Mucosa of descending colon (tissue), 3 donors: ENCODE data around the gene LCNL1. TPM values are rescaled to one million over a fixed set of nuclear protein-coding genes. Genes with fewer than 3 reads are reported as not detected.
"Not testable (repeated sequence)": the region's sequence is repeated elsewhere in the genome, so short reads cannot be mapped to it uniquely, and the experiment has no call there.

Experiments used
- ATAC-seq: fragments of 200-7000 bp; cut with Tn5 transposase; one replicate; pipeline ENCODE4 v1.9.1; 2020; ENCODE audit warnings: mild to moderate bottlenecking, moderate library complexity
- DNase-seq, 3 donors: peaks; one replicate each; pipeline ENCODE4 v3.0.0-alpha.2; 2020
- H3K36me3 ChIP-seq: fragments of 200-600 bp; one replicate; pipeline ENCODE4 v1.8.0; 2021; ENCODE audit warnings: low read depth, mild to moderate bottlenecking
- H3K4me1 ChIP-seq: fragments of 200-600 bp; one replicate; pipeline ENCODE4 v1.8.0; 2021; ENCODE audit warnings: low read depth, mild to moderate bottlenecking
- H3K4me3 ChIP-seq: fragments of 200-600 bp; one replicate; pipeline ENCODE4 v1.8.0; 2021; ENCODE audit warnings: mild to moderate bottlenecking
- H3K9me3 ChIP-seq: fragments of 200-600 bp; one replicate; pipeline ENCODE4 v1.8.0; 2021; ENCODE audit warnings: mild to moderate bottlenecking
- intact Hi-C, 2 donors: fragments of 100-400 bp; cut with DNase I in 1 of 2; cut with micrococcal nuclease in 1 of 2; formaldehyde crosslinking; loops; one replicate each; pipeline versions ENCODE4 v1.11.0 to v1.11.1; 2022; cut with DNase I, micrococcal nuclease
- total RNA-seq, 3 donors: library from RNA; stranded (reverse); fragmentation: NEBNext Ultra II Directional in 2 of 3; extraction: Animal tissue kit (Norgen Biotek cat#: 25700) in 2 of 3; gene quantifications; one replicate each; pipeline versions ENCODE4 v1.2.1 to v1.2.4, GENCODE V29; 2021 to 2023
- TF ChIP-seq, protein P1 (sequence below): fragments of 200-600 bp; IDR thresholded peaks from one replicate; pipeline ENCODE4 v1.8.0; 2022; ENCODE audit warnings: antibody characterized with exemption, mild to moderate bottlenecking
- donor health status: DM: no; HTN: no; CAD: no; lungs with moderate emphysema.
- donor health status: DM: no; HTN: no; CAD: no.
- donor health status: DM: no; HTN: yes; CAD: no.

Gene LCNL1
- total RNA-seq, 3 donors from 2014 or later: 0.17 to 0.76 TPM; not detected in 1

DNA sequence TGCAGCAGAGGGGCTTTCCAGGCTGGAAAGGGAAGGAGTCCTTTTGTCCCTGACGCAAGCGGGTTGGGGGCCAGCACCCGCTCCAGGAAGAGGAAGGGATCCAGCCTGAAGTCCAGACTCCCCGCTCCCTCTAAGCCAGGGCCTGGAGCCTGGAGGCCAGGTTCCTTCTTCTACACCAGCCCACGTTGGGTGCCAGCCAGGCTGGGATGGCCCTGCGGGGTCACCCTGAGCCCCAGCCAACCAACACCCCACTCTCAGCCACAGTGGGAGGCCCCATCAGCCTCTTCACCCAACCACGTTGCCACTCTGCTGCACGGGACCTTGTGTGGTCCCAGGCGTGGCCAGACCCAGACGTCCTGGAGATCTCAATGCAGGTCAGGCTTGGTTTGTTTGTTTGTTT lies 50.1 kb downstream of the LCNL1 start:
- TF ChIP-seq, protein P1, sequence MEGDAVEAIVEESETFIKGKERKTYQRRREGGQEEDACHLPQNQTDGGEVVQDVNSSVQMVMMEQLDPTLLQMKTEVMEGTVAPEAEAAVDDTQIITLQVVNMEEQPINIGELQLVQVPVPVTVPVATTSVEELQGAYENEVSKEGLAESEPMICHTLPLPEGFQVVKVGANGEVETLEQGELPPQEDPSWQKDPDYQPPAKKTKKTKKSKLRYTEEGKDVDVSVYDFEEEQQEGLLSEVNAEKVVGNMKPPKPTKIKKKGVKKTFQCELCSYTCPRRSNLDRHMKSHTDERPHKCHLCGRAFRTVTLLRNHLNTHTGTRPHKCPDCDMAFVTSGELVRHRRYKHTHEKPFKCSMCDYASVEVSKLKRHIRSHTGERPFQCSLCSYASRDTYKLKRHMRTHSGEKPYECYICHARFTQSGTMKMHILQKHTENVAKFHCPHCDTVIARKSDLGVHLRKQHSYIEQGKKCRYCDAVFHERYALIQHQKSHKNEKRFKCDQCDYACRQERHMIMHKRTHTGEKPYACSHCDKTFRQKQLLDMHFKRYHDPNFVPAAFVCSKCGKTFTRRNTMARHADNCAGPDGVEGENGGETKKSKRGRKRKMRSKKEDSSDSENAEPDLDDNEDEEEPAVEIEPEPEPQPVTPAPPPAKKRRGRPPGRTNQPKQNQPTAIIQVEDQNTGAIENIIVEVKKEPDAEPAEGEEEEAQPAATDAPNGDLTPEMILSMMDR: no peak
- Histone ChIP-seq H3K36me3 (no peaks in the 10 kb centered on the region), H3K9me3 (no peaks in the 10 kb centered on the region), H3K4me1 (peaks cover 38% of the 10 kb centered on the region), H3K4me3 (no peak overlapping the region)
- ATAC-seq (no peak), DNase-seq (peak in 1 of 3 donors; percentile 76)
- intact Hi-C loops: loop anchor here in 1 of 2 donors (5.0 kb wide), 1 partner anchor 251 kb away; no protein-coding TSS in a partner anchor

DNA sequence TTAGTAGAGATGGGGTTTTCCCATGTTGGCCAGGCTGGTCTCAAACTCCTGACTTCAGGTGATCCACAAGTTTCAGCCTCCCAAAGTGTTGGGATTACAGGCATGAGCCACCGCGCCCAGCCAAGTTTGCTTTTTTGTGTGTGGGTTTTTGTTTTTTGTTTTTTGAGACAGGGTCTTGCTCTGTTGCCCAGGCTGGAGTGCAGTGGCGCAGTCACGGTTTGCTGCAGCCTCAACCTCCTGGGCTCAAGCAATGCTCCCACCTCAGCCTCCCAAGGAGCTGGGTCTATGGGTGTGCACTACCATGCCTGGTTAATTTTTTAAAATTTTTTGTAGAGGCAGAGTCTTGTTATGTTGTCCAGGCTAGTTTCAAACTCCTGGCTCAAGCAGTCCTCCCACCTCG lies 50.7 kb downstream of the LCNL1 start:
- not testable (repeated sequence) for H3K36me3 ChIP-seq, ATAC-seq, H3K9me3 ChIP-seq, H3K4me3 ChIP-seq, DNase-seq
- intact Hi-C loops: loop anchor here in 1 of 2 donors (5.0 kb wide), 1 partner anchor 251 kb away; no protein-coding TSS in a partner anchor
- peaks cover 37% of the 10 kb centered on the region for H3K4me1 ChIP-seq

DNA sequence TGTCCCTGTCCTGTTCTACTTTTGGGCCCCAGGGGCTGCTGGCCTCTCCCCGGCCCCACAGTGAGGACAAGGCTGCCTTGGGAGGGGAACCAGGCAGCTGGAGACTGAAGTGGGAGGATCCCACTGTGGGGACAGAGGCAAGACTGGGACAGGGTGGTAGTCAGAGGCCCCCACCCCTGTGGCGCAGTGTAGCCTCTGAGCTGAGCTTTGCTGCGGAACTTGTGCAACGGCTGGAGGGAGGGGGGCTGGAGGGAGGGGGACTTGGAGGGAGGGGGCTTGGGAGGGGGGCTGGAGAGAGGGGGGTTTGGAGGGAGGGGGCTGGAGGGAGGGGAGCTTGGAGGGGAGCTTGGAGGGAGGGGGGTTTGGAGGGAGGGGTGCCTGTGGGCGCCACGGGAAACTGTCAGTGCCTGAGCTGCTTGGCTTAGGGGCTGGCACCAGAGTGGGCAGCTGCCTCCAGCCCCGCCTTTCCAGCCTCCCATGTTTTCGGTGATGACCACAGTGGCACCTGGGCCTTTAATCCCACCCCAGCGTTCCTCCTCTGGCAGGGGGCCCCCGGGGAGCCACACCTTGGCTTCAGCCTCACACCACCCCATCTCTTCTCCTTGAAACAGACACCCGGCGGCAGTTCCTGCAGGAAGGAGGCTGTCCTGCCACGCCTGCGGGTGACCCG lies 51.4 kb downstream of the LCNL1 start:
- intact Hi-C loops: loop anchor here in 1 of 2 donors (5.0 kb wide), 1 partner anchor 252 kb away; no protein-coding TSS in a partner anchor
- DNase-seq (peak in 2 of 3 donors; percentile 69 to 85), ATAC-seq (peak; percentile 64)
- Histone ChIP-seq H3K4me1 (peaks cover 30% of the 10 kb centered on the region), H3K36me3 (no peaks in the 10 kb centered on the region), H3K9me3 (no peaks in the 10 kb centered on the region), H3K4me3 (no peak overlapping the region)
- TF ChIP-seq, protein P1: no peak

DNA sequence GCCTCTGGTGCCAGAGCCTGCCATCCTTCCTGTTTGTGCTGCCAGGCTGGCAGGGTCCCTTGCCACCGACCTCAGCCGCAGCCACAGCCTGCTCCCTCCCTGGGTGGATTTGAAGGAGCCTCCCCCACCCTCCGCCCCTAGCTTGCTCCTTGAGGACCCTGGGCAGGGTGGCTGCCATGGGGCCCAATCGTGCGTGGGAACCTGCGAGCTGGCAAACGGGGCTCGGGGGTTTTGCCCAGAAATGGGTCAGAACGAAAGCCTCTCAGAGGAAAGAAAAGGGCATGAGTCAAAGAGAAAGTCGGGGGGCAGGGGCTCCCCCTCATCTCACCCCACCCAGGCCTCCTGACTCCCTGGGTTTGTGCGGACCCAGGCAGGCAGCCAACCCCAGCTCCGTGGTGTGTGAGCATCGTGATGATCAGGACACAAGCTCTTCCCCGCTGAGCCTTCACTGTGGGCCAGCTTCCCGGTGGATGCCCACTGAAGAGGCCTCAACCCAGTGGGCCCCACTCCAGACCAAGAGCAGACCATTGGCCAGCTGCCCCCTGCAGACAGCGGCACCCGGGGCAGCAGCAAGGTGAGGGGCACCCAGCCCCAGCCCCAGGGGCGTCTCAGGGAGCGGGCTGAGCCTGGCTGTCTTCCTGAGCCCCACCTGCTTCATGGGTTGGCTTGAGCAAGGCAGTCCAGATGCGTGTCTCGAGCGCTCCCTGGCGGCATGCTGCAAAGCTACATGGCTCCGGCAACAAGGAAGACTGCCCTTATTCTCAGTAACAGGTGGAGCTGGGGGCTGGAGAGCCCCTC lies 52.1 kb downstream of the LCNL1 start:
- H3K9me3 ChIP-seq: no peaks in the 10 kb centered on the region
- H3K4me1 ChIP-seq: peaks cover 23% of the 10 kb centered on the region
- ATAC-seq (peak; percentile 90), DNase-seq (peak; percentile 80 to 93 (median 91))
- no peak overlapping the region for H3K4me3 ChIP-seq
- no peaks in the 10 kb centered on the region for H3K36me3 ChIP-seq
- TF ChIP-seq, protein P1: peak; percentile 90
- intact Hi-C loops: loop anchor here in 1 of 2 donors (5.0 kb wide), 1 partner anchor 253 kb away; no protein-coding TSS in a partner anchor

Other genes with a start within 250 kb of the LCNL1 start
- 1 to 10 TPM in 2 of 3 donors, under 1 TPM in 1; 0.12 to 5.1 (median 2.7) TPM for gene LCN10, start 240.1 kb upstream of the LCNL1 start, total RNA-seq
- 1 to 10 TPM; 1.0 to 8.5 (median 4.7) TPM for gene LCN6, start 234.5 kb upstream of the LCNL1 start, total RNA-seq
- not detected for gene LCN8, start 224.8 kb upstream of the LCNL1 start, total RNA-seq
- gene LCN15, start 218.5 kb upstream of the LCNL1 start, total RNA-seq: 10 to 100 TPM in 1 of 3 donors, 1 to 10 TPM in 2; 1.6 to 17.2 (median 3.7) TPM
- gene TMEM141, start 191.6 kb upstream of the LCNL1 start, total RNA-seq: 100 to 1,000 TPM; 110 to 373 (median 127) TPM
- 10 to 100 TPM in 1 of 3 donors, 1 to 10 TPM in 2; 4.0 to 38.0 (median 7.0) TPM for gene CCDC183, start 186.7 kb upstream of the LCNL1 start, total RNA-seq
- gene RABL6, start 175.0 kb upstream of the LCNL1 start, total RNA-seq: 100 to 1,000 TPM in 2 of 3 donors, 10 to 100 TPM in 1; 92.1 to 142 (median 112) TPM
- gene AJM1, start 140.5 kb upstream of the LCNL1 start, total RNA-seq: 10 to 100 TPM in 2 of 3 donors, 1 to 10 TPM in 1; 7.4 to 21.6 (median 16.4) TPM
- 100 to 1,000 TPM in 2 of 3 donors, 10 to 100 TPM in 1; 96.4 to 163 (median 102) TPM for gene PHPT1, start 133.6 kb upstream of the LCNL1 start, total RNA-seq
- 10 to 100 TPM; 15.4 to 43.8 (median 18.5) TPM for gene MAMDC4, start 130.6 kb upstream of the LCNL1 start, total RNA-seq
- 100 to 1,000 TPM; 311 to 445 (median 397) TPM for gene EDF1, start 116.7 kb upstream of the LCNL1 start, total RNA-seq
- gene TRAF2, start 96.5 kb upstream of the LCNL1 start, total RNA-seq: 10 to 100 TPM; 19.6 to 28.2 (median 21.1) TPM
- gene FBXW5, start 38.3 kb upstream of the LCNL1 start, total RNA-seq: 100 to 1,000 TPM; 127 to 197 (median 142) TPM
- 10 to 100 TPM in 2 of 3 donors, 1 to 10 TPM in 1; 3.2 to 15.4 (median 10.4) TPM for gene C8G, start 37.8 kb upstream of the LCNL1 start, total RNA-seq
- 10 to 100 TPM in 1 of 3 donors, 1 to 10 TPM in 2; 6.8 to 10.7 (median 7.6) TPM for gene LCN12, start 30.7 kb upstream of the LCNL1 start, total RNA-seq
- 10 to 100 TPM in 2 of 3 donors, 1 to 10 TPM in 1; 2.5 to 45.4 (median 16.1) TPM for gene PTGDS, start 5.5 kb upstream of the LCNL1 start, total RNA-seq
- 10 to 100 TPM; 32.0 to 39.9 (median 34.1) TPM for gene PAXX, start 9.4 kb downstream of the LCNL1 start, total RNA-seq
- 1 to 10 TPM in 1 of 3 donors, under 1 TPM in 2; 0.82 to 1.9 (median 0.99) TPM for gene CLIC3, start 13.6 kb downstream of the LCNL1 start, total RNA-seq
- 10 to 100 TPM; 20.1 to 77.2 (median 48.0) TPM for gene ABCA2, start 45.2 kb downstream of the LCNL1 start, total RNA-seq
- gene FUT7, start 49.1 kb downstream of the LCNL1 start, total RNA-seq: under 1 TPM in 2 of 3 donors, not detected in 1; 0.14 to 0.27 TPM
- gene NPDC1, start 63.2 kb downstream of the LCNL1 start, total RNA-seq: 100 to 1,000 TPM in 1 of 3 donors, 10 to 100 TPM in 2; 78.6 to 177 (median 83.0) TPM
- 10 to 100 TPM in 2 of 3 donors, 1 to 10 TPM in 1; 7.7 to 26.8 (median 10.7) TPM for gene ENTPD2, start 71.1 kb downstream of the LCNL1 start, total RNA-seq
- 10 to 100 TPM in 1 of 3 donors, 1 to 10 TPM in 2; 2.7 to 11.2 (median 6.0) TPM for gene SAPCD2, start 87.6 kb downstream of the LCNL1 start, total RNA-seq
- gene UAP1L1, start 94.5 kb downstream of the LCNL1 start, total RNA-seq: 10 to 100 TPM; 10.5 to 13.6 (median 12.8) TPM
- 10 to 100 TPM; 36.1 to 55.4 (median 52.7) TPM for gene MAN1B1, start 104.0 kb downstream of the LCNL1 start, total RNA-seq
- 100 to 1,000 TPM in 1 of 3 donors, 10 to 100 TPM in 2; 47.0 to 114 (median 51.5) TPM for gene DPP7, start 131.7 kb downstream of the LCNL1 start, total RNA-seq
- gene GRIN1, start 156.2 kb downstream of the LCNL1 start, total RNA-seq: 1 to 10 TPM in 1 of 3 donors, under 1 TPM in 1, not detected in 1; 0.36 to 2.6 TPM
- gene LRRC26, start 187.1 kb downstream of the LCNL1 start, total RNA-seq: 10 to 100 TPM; 18.7 to 63.0 (median 58.9) TPM
- 1 to 10 TPM in 1 of 3 donors, not detected in 2; 1.0 TPM for gene TMEM210, start 189.1 kb downstream of the LCNL1 start, total RNA-seq
- 10 to 100 TPM; 60.8 to 65.9 (median 61.7) TPM for gene ANAPC2, start 205.6 kb downstream of the LCNL1 start, total RNA-seq
- gene SSNA1, start 205.7 kb downstream of the LCNL1 start, total RNA-seq: 10 to 100 TPM; 56.7 to 71.1 (median 64.0) TPM
- gene TPRN, start 217.7 kb downstream of the LCNL1 start, total RNA-seq: 100 to 1,000 TPM in 2 of 3 donors, 10 to 100 TPM in 1; 73.8 to 170 (median 122) TPM
- gene TMEM203, start 222.7 kb downstream of the LCNL1 start, total RNA-seq: 10 to 100 TPM; 30.6 to 40.4 (median 40.0) TPM
- gene NDOR1, start 222.7 kb downstream of the LCNL1 start, total RNA-seq: 10 to 100 TPM; 15.9 to 19.7 (median 19.0) TPM
- 1 to 10 TPM; 5.3 to 7.1 (median 5.8) TPM for gene RNF208, start 239.2 kb downstream of the LCNL1 start, total RNA-seq
- not detected for gene CYSRT1, start 242.2 kb downstream of the LCNL1 start, total RNA-seq
- gene RNF224, start 244.5 kb downstream of the LCNL1 start, total RNA-seq: not detected
- not detected for gene SLC34A3, start 247.9 kb downstream of the LCNL1 start, total RNA-seq